Upper lobe of right lung (tissue), 1 donor: ENCODE measurements around the gene SHISAL2A. TPM values are rescaled to one million over a fixed set of nuclear protein-coding genes. Genes with fewer than 3 reads are reported as not detected.
A peak's percentile ranks its signal among the peaks of the same experiment; 100 is the strongest.

Source experiments
- ATAC-seq: fragments of 200-7000 bp; cut with Tn5 transposase; one replicate; pipeline ENCODE4 v1.9.1; 2020; ENCODE audit warnings: mild to moderate bottlenecking, moderate library complexity
- DNase-seq: peaks from one replicate; pipeline ENCODE4 v3.0.0-alpha.2; 2020
- H3K27ac ChIP-seq: fragments of 200-600 bp; one replicate; pipeline ENCODE4 v1.8.0; 2022
- H3K27me3 ChIP-seq: fragments of 200-600 bp; one replicate; pipeline ENCODE4 v1.8.0; 2022; ENCODE audit warnings: mild to moderate bottlenecking
- H3K36me3 ChIP-seq: fragments of 200-600 bp; one replicate; pipeline ENCODE4 v1.8.0; 2022
- H3K4me1 ChIP-seq: fragments of 200-600 bp; one replicate; pipeline ENCODE4 v1.8.0; 2022
- H3K4me3 ChIP-seq: fragments of 200-600 bp; one replicate; pipeline ENCODE4 v1.8.0; 2022; ENCODE audit warnings: mild to moderate bottlenecking
- H3K9me3 ChIP-seq: fragments of 200-600 bp; one replicate; pipeline ENCODE4 v1.8.0; 2022
- intact Hi-C: fragments of 100-400 bp; cut with DNase I; formaldehyde crosslinking; loops from one replicate; pipeline ENCODE4 v1.11.0; 2022
- total RNA-seq: library from RNA; stranded (reverse); fragmentation: NEBNext Ultra II Directional; extraction: Animal tissue kit (Norgen Biotek cat#: 25700); gene quantifications from one replicate; pipeline ENCODE4 v1.2.1, GENCODE V29; 2021
- TF ChIP-seq, protein P1 (sequence below): fragments of 200-600 bp; IDR thresholded peaks from one replicate; pipeline ENCODE4 v1.8.0; 2022; ENCODE audit warnings: antibody characterized with exemption
- donor health status: DM: no; HTN: yes; CAD: no; lungs with severe emphysema.

The SHISAL2A gene
- total RNA-seq, 1 donor from 2014 or later = 0.81 TPM

DNA sequence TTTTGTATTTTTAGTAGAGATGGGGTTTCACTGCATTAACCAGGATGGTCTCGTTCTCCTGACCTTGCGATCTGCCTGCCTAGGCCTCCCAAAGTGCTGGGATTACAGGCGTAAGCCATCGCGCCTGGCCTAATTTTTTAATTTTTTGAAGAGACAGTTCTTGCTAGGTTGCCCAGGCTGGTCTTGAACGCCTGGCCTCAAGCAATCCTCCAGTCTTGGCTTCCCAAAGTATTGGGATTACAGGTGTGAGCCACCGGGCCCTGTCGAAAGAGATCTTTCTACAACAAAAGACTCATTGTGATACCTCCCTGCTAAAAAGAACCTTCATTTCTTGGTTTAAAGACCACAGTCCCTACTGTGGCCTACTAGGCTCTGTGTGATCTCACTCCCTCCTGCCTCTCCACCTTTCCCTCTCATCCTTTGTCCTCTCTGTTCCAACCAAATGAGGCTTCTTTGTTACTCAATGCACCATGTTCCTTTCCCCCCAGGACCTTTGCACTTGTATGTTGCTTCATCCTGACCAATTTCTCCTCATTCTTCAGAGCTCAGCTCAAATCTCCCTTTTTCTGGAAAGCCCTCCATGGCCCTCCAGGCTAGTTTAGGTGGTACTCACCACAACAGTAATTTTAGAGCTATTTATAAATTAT, 32.3 kb upstream of the SHISAL2A start:
- Histone ChIP-seq H3K4me1 (peaks cover 23% of the 10 kb centered on the region), H3K36me3 (no peaks in the 10 kb centered on the region), H3K27ac (no peak overlapping the region), H3K9me3 (no peaks in the 10 kb centered on the region), H3K27me3 (no peaks in the 10 kb centered on the region), H3K4me3 (no peak overlapping the region)
- DNase-seq (no peak), ATAC-seq (no peak)
- intact Hi-C loops = no loop called here
- TF ChIP-seq, protein P1, sequence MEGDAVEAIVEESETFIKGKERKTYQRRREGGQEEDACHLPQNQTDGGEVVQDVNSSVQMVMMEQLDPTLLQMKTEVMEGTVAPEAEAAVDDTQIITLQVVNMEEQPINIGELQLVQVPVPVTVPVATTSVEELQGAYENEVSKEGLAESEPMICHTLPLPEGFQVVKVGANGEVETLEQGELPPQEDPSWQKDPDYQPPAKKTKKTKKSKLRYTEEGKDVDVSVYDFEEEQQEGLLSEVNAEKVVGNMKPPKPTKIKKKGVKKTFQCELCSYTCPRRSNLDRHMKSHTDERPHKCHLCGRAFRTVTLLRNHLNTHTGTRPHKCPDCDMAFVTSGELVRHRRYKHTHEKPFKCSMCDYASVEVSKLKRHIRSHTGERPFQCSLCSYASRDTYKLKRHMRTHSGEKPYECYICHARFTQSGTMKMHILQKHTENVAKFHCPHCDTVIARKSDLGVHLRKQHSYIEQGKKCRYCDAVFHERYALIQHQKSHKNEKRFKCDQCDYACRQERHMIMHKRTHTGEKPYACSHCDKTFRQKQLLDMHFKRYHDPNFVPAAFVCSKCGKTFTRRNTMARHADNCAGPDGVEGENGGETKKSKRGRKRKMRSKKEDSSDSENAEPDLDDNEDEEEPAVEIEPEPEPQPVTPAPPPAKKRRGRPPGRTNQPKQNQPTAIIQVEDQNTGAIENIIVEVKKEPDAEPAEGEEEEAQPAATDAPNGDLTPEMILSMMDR = no peak

DNA sequence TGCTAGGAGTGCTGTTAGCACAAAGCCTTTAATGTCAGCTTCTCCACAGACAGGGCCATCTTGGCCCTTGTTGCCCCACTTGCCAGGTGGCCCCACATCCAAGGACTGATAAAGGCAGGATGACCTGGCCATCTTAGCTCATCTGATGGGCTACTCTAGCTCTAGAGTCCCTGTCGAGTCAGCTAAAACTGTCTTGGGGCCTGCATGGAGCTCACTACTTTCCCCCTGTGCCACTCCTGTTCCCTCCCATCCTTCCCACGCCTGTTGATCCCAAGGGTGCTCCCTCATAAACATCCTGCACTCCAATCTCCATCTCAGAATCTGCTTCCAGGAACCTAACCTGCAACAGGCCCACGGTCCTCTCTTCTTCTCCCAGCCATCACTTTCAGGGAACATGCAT, 31.4 kb upstream of the SHISAL2A start:
- TF ChIP-seq, protein P1 = no peak
- DNase-seq (no peak), ATAC-seq (no peak)
- Histone ChIP-seq H3K27me3 (no peaks in the 10 kb centered on the region), H3K4me1 (peaks cover 23% of the 10 kb centered on the region), H3K4me3 (peak overlapping the region; percentile 58), H3K27ac (no peak overlapping the region), H3K36me3 (peaks cover under 1% of the 10 kb centered on the region), H3K9me3 (no peaks in the 10 kb centered on the region)
- intact Hi-C loops = no loop called here

DNA sequence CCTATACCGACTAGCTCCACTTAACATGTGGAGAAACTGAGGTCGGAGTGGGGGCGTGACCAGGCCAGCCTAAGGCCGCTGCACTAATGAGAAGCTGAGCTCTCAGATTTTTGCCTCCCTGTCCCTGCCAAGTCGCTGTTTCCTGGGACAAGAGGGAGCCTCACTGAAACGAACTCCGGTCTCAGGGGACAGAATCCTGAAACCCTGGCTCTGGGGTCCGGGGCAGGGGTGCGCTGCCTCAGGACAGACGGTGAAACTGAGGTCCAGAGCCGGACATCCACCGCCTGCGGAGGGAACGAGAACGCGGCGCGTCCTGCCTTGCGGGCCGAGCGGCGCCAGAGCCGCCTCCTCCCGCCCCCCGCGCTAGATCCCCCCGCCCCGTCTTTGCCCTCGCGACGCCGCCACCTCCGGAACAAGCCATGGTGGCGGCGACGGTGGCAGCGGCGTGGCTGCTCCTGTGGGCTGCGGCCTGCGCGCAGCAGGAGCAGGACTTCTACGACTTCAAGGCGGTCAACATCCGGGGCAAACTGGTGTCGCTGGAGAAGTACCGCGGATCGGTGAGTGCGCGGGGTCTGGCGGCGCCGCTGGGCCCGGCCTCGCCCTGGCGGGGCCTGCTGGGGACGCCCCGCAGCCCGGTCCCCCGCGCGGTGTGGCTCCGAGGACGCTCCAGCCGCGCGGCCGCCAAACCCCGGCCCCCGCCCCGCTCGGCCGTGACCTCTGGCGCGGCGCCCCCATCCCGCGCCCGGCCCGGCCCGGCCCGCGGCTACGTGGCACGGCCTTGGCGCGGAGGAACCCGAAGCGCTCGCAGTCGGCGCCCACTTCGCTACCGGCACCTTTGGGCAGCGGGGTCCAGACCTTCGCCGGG, 30.7 kb upstream of the SHISAL2A start, which contains the start of gene GPX7:
TSS of gene GPX7 (plus strand) at position 381 of the 865 bp plus-strand sequence. CDS start at position 420, 39 bp downstream.
- Histone ChIP-seq H3K27me3 (no peaks in the 10 kb centered on the region), H3K36me3 (peaks cover 5% of the 10 kb centered on the region), H3K4me1 (peaks cover 23% of the 10 kb centered on the region), H3K9me3 (no peaks in the 10 kb centered on the region), H3K27ac (peak within 1 kb of the TSS; percentile 72), H3K4me3 (peak within 1 kb of the TSS; percentile 58)
- TF ChIP-seq, protein P1 = no peak
- intact Hi-C loops = no loop called here
- peak; percentile 77 for DNase-seq
- ATAC-seq = peak; percentile 75

DNA sequence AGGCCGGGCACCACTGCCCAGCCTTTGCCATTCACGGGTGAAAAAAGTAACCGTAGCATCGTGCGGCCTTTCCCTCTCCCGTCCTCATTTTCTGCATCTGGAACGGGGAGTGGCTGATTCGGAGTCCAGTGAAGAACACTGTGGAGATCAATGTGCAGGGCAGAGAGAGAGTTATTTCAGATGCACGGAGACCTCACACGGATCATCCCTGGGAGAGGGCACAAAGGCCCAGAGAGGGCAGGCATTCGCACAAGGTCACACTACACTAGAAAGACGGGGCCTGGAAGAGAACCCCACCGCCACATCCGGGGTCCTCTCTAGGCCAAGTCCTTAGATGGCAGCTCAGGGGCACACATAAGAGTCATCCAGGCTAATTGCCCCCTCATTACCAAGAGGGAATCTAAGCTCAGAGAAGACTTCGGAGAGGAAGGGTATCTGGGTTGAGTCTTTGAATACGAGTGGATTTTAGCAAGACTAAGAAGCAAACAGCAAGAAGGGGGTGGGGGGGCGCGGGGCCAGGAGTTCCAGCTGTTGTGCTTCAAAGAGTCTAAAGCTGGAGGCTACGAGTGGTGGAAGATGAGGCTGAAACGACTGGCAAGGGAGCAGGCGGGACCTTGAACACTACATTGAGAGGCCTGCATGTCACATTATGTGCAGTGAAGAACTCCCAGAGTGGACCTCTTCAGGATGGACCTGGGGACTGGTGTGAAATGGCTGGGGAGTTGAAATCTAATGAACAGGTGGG, 29.9 kb upstream of the SHISAL2A start:
- intact Hi-C loops = no loop called here
- no peak for ATAC-seq
- Histone ChIP-seq H3K9me3 (no peaks in the 10 kb centered on the region), H3K4me3 (peak overlapping the region; percentile 58), H3K4me1 (peaks cover 23% of the 10 kb centered on the region), H3K27me3 (no peaks in the 10 kb centered on the region), H3K36me3 (peaks cover 6% of the 10 kb centered on the region), H3K27ac (peak overlapping the region; percentile 72)
- TF ChIP-seq, protein P1 = no peak
- DNase-seq = no peak

DNA sequence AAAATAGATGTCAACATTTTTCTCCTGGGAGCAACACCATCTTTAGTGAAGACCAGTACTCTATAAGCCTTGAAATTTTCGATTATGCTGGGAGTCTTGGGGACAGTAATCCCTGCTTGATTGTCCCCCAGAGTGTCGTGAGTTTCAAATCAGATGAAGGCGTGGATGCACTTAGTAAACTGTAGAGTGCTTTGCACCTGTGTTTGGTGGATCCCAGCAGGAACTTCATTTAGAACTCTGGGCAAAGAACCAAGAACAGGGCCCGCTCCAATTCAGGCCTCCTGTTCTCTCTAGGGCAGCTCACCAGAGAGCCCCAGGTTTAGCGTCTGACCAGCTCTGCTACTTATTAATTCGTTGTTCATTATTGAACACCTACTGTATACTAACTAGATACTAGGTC, 29.3 kb upstream of the SHISAL2A start:
- Histone ChIP-seq H3K27me3 (no peaks in the 10 kb centered on the region), H3K27ac (no peak overlapping the region), H3K4me3 (no peak overlapping the region), H3K9me3 (no peaks in the 10 kb centered on the region), H3K4me1 (peaks cover 23% of the 10 kb centered on the region), H3K36me3 (peaks cover 12% of the 10 kb centered on the region)
- TF ChIP-seq, protein P1 = no peak
- intact Hi-C loops = no loop called here
- DNase-seq (no peak), ATAC-seq (no peak)
